Posterior vena cava (tissue), 2 donors: Measurements from ENCODE around the gene ZNF556. TPM values are rescaled to one million over a fixed set of nuclear protein-coding genes. Genes with fewer than 3 reads are reported as not detected.
"Not testable (repeated sequence)": the region's sequence is repeated elsewhere in the genome, so short reads cannot be mapped to it uniquely, and the experiment has no call there.

Experiments used
- DNase-seq: peaks from one replicate; pipeline ENCODE4 v3.0.0-alpha.2; 2020; ENCODE audit warnings: low spot score
- intact Hi-C, 2 donors: fragments of 100-400 bp; cut with DNase I; formaldehyde crosslinking; loops; one replicate each; pipeline versions ENCODE4 v1.14.1 to v1.14.2; 2022 to 2023
- total RNA-seq, 2 donors: library from RNA; stranded (reverse); fragmentation: NEBNext Ultra II Directional; extraction: Animal tissue kit (Norgen Biotek cat#: 25700); gene quantifications; one replicate each; pipeline ENCODE4 v1.2.1, GENCODE V29; 2021
- donor health status: DM: yes; HTN: yes; CAD: no.
- donor health status: DM: yes; HTN: yes; CAD: no.

The ZNF556 gene
- total RNA-seq, 2 donors from 2014 or later: 0.14 TPM; not detected in 1

DNA sequence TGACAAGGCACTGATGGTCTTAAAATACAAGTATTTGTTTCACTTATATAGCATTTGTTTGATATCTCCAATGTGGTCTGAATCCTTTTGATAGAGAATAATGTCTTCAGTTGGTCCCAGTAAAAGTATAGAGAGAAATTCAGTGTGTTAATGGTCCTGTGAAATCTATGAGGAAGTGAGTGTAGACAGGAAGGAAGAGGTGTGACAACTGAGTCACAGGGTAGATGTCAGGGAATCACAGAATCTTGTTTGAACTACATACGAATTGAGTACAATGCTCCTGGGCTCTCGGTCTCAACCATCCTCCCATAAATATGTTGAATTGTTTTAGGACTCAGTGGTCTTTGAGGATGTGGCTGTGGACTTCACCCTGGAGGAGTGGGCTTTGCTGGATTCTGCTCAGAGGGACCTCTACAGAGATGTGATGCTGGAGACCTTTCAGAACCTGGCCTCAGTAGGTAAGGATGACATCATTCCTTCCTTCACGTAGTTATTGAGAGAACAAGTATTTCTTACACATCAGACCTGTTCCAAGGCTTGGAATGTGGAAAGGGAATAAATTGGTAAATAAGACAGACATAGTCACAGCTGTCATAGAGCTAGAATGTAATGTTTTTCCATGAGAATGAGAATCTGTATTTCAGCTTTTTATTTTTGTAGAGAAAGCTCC, 16.7 kb upstream of the ZNF556 start:
- intact Hi-C loops: loop anchor here in 1 of 2 donors (10.0 kb wide), 1 partner anchor 84 kb away; no protein-coding TSS in a partner anchor
- no peak for DNase-seq

DNA sequence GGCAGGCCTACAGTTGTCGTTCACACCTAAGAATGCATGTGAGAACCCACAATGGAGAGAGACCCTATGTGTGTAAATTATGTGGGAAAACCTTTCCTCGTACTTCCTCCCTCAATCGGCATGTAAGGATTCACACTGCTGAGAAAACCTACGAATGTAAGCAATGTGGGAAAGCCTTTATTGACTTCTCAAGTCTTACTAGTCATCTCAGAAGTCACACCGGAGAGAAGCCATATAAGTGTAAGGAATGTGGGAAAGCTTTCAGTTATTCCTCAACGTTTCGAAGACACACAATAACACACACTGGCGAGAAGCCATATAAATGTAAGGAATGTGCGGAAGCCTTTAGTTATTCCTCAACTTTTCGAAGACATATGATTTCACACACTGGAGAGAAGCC, 14.5 kb upstream of the ZNF556 start:
- intact Hi-C loops: loop anchor here in 1 of 2 donors (10.0 kb wide), 1 partner anchor 82 kb away; no protein-coding TSS in a partner anchor
- DNase-seq: no peak

DNA sequence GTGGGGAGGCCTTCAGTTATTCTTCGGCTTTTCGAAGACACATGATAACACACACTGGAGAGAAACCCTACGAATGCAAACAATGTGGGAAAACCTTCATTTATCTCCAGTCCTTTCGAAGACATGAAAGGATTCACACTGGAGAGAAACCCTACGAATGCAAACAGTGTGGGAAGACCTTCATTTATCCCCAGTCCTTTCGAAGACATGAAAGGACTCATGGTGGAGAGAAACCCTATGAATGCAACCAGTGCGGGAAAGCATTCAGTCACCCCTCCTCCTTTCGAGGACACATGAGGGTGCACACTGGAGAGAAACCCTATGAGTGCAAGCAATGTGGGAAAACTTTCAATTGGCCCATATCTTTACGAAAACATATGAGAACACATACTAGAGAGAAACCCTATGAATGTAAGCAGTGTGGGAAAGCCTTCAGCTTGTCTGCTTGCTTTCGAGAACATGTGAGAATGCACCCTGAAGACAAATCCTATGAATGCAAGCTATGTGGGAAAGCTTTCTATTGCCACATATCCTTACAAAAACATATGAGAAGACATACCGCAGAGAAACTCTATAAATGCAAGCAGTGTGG, 14.0 kb upstream of the ZNF556 start:
- intact Hi-C loops: loop anchor here in 1 of 2 donors (10.0 kb wide), 1 partner anchor 82 kb away; no protein-coding TSS in a partner anchor
- no peak for DNase-seq

DNA sequence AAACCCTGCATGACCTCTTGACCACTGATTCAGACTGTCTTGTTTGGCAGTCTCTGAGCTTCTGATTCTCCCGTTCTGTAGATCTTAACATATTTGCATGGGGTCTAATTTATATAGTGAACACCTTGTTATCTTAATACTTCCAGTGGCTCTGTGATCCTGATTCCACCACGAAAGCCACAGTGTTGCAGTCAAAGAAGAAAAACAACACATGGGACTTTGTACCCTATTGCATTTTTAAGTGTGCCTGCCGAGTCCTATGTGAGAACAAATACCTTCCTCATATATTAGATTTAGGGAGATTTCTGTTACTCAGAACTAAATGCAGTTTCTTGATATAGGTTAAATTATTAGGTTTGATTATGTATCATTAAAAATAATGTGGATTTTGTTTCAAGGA, 12.3 kb upstream of the ZNF556 start:
- DNase-seq: no peak
- intact Hi-C loops: loop anchor here in 1 of 2 donors (10.0 kb wide), 1 partner anchor 80 kb away; no protein-coding TSS in a partner anchor

DNA sequence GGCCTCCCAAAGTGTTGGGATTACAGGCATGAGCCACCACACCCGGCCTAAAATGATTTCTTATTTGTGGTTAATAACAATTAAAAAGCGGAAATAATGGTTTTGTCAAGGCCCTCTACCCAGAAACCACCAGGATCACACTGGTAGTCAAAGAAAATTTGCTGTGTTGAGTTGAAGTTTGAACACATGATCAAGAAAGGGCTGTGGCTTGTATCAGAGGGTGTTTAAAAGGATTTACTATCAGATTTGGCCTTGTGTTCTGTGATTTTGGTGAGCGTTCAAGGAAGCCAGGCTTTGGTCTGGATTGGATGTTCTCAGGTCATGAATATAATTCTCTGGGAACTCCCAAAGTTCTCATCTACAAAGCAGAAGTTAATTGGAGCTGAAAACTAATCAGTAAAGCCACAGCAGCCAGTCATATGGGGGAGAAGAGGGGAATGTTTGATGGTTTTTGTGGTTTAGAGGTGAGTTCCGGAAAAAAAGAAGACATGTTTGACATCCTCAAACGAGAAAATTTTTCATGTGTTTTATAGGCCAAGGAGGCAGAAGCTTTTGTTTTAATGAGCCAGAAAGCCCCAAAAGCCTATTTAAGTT, 10.6 kb upstream of the ZNF556 start:
- no peak for DNase-seq
- intact Hi-C loops: loop anchor here in 1 of 2 donors (1.0 to 10.0 kb wide), 2 partner anchors 37 to 78 kb away; partner anchors contain the start of gene ZNF554

DNA sequence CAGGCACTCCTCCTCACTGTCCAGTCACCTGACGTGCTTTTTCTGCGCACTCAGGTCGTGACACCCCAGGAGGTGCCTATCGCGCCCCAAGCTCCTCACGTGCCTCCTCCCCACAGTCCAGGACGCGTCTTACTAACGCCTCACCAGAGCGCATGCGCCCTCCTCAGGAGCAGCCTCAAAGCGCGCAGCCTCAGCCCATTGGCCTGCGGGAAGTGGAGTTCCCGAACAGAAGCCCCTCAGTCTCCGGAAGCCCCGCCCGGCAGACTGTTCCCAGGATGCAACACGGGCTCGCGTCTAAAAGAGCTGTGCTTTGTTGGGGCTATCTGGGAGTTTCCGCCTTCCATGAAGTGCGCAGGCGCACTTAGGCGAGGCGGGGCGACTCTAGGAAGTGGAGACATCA, 8.3 kb upstream of the ZNF556 start:
- intact Hi-C loops: loop anchor here in 1 of 2 donors (10.0 kb wide), 1 partner anchor 76 kb away; no protein-coding TSS in a partner anchor
- DNase-seq: no peak

DNA sequence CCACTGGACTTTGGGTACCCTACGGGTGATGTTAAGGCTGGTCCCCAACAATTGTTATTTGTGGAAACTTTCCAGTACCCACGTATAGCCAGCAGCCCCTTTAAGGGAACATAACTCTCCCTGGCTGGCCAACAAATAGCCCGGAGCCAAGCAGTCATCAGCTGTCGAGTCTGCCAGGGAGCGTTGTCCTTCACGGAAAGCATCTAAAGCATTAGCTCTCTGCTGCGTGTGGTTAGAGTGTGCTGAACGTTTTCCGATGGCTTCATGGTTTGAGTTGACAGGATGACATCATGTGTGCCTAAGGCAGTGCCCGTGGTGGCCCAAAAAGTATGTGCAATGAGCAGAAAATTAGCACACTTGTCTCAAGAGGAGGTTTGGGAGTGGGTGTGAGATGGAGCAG, 3.3 kb upstream of the ZNF556 start:
- intact Hi-C loops: no loop called here
- no peak for DNase-seq

DNA sequence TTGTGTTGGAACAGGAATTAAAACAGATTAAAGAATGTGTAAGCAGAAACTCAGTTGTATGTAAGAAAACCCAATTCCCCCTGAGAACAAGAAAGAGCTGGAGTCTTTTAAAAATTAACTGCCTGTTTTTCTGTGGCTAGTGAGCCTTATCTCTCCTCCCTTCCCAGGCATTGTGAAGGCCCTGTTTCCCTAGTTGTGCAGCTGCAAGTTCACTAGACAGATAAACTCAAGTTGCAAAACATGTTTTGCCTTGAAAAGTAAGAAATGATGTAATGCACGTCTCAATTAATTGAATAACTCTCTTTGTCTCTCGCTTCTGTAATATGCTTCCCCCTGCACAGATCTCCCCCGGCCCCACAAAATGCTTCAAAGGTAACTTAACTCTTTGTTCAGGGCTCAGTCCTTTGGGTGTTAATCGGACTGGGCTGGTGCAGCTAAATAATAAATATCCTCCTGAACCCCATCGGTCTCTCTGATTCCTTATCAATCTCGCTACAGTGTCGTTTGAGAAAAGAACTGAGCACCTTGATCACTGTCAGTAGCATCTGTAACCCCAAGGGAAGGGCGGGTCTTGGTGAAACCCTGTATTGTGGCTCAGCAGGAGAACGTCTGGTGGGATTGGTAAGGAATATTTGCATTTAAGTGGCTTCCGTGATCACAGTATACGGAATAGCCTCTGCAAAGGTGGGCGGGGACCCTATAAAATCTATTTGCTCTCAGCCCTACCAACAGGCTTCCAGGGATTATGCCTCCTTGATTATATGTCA, 1.6 kb upstream of the ZNF556 start:
- intact Hi-C loops: no loop called here
- no peak for DNase-seq

DNA sequence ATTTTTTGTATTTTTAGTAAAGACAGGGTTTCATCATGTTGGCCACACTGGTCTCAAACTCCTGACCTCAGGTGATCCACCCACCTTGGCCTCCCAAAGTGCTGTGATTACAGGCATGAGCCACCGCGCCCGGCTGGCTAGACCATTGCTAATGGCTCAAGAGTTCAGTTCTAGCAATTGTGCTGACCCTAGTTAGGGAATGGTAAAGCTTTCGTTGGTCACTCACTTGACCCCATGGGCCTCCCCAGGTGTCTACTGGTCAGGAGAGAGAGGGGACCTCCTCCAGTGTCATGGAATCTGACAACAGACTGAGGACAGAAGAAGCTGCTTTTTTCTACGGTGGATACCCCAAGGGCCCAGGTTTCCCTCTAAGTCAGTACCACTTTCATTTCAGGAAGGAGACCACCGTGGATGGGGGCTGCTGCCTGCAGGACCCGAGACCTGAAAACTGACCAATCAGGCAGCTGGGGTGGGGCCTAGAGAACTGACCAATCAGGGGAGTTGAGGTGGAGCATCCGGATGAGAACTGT, 575 bp upstream of the ZNF556 start:
- intact Hi-C loops: no loop called here
- DNase-seq: no peak

DNA sequence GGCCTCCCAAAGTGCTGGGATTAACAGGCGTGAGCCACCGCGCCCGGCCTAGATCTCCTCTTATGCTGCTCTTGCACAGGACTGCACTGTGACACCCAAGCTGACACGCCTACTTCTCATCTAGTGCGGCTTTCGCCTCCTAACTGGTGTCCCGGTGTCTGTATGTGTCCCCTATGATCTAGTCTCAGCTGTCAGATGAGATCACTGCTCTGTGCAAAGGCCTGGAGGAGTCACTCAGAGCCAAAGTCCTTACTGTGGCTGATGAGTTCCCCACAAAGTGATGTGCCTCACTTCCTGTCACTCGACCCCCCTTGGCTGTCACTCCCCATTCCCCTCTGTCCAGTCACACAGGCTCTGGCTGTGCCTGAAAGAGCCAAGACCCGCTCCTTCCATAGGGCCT, 2.5 kb downstream of the ZNF556 start:
- intact Hi-C loops: loop anchor here in 1 of 2 donors (2.0 kb wide), 1 partner anchor 423 kb away; no protein-coding TSS in a partner anchor
- no peak for DNase-seq

DNA sequence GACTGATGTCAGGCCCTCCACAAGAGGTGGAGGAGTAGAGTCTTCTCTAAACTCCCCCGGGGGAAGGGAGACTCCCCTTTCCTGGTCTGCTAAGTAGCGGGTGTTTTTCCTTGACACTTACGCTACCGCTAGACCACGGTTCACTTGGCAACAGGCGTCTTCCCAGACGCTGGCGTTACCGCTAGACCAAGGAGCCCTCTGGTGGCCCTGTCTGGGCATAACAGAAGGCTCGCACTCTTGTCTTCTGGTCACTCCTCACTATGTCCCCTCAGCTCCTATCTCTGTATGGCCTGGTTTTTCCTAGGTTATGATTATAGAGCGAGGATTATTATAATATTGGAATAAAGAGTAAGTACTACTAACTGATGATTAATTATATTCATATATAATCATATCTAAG, 5.0 kb downstream of the ZNF556 start:
- DNase-seq, intact Hi-C loops: not testable (repeated sequence)

DNA sequence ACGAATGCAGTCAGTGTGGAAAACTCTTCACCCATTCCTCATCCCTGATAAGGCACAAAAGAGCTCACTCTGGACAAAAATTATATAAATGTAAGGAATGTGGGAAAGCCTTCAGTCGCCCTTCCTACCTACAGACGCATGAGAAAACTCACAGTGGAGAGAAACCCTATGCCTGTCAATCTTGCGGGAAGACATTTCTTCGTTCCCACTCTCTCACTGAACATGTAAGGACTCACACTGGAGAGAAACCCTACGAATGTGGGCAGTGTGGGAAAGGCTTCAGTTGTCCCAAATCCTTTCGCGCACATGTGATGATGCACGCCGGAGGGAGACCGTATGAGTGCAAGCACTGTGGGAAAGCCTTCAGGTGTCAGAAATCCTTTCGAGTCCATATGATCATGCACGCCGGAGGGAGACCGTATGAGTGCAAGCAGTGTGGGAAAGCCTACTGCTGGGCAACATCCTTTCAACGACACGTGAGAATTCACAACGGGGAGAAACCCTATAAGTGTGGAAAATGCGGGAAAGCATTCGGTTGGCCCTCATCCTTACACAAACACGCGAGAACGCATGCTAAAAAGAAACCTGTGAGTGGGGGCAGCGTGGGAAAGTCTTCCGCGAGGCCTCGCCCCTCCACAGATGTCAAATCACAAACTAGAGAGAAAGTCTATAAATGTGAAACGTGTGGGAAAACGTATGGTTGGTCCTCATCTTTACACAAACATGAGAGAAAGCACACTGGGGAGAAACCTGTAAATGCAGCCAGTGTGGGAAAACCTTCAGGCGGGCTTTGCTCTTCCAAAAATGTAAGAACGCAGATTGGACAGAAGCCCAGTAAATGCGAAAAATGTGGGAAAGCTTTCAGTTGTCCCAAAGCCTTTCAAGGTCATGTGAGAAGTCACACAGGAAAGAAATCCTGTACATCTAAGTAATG, 10.5 kb downstream of the ZNF556 start:
- no peak for DNase-seq
- intact Hi-C loops: no loop called here

DNA sequence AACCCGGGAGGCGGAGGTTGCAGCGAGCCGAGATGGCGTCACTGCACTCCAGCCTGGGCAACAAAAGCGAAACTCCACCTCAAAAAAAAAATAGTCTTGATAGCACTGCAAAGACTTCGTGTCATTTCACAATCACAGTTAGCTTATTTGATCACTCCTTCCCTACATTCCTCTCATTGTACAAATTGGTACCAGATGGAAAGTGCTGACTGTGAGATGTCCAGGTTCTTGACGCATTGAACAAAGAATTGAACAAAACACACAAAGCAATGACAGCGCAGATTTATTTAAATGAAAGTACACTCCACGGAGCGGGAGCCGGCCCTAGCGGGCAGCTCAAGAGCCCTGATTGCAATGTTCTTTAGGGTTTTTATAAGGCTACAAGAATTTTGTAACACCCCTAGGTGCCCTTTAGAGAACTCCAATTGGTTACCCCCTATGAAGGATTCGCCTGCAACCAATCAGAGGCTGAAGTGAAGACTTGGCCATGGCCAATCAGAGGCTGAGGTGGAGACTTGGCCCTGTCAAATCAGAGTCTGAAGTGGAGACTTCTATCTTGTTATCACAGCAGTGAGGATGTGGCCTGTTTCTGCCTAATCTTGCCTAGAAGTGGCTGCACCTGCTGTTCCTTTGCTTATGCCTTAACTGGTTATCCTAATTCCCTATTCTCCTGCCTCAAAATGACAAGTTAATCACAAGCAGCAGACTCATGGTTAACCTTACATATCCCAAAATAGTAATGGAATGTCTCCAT, 16.7 kb downstream of the ZNF556 start:
- intact Hi-C loops: no loop called here
- DNase-seq: no peak

DNA sequence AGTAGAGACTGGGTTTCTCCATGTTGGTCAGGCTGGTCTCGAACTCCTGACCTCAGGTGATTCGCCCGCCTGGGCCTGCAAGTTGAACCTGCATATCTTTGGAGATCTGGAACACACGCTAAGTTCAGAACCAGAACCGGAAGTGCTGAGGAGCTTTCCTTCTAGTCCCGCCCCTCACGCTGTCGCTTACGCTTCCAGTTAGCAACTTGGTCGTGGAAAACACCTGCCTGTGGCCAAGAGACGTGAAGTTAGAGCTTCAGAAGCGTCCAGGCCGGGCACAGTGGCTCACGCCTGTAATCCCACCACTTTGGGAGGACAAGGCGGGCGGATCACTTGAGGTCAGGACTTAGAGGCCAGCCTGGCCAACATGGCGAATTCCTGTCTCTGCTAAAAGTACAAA, 18.6 kb downstream of the ZNF556 start:
- intact Hi-C loops: no loop called here
- DNase-seq: no peak

DNA sequence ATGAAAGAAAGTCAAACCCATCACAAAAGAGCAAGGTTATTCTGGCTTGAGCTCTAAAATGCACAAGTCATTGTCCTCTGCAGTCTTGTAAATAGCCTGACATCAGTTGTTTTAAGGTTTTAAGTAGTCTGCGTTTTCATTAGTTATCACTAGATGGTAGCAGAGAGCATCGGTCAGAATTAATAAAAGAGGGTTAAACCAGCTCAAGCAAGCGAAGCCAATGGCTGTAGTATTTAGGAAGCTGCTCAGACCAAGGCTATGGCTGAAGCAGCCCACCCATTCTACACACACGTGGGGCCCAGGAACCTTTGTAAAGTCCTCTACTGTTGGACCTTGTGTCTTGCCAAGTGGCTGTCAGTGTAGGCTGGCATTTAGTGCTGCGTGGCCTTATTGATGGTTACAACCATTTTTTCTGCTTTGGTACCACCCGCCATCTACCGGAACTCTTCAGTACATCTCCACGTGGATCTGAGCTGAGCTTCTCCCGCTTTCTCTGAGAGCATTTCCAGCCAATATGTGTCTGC, 20.3 kb downstream of the ZNF556 start:
- DNase-seq: no peak
- intact Hi-C loops: no loop called here

DNA sequence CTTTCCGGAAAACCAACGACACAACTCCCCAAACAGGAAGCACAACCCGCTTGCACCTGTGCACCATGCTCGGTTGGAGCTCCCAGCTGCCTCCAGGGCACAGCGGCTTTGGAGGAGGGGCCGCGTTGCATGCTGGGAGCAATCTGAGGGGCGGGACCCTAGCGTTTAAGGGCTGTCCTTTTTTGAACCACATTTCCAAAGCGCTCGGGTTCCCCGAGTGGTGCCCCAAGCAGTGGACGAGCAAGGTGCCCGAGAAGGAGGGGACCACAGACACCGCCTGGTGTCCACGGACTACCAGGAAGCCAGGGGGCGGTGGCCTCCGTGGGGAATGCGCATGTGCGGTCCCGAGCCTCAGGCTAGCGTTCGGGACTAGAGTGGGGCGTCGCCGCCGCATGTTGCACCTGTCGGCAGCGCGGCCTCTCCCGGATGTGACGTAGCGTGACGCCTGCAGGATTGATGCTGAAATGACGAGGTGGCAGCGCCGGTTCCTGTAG, 21.6 kb downstream of the ZNF556 start:
- no peak for DNase-seq
- intact Hi-C loops: no loop called here

DNA sequence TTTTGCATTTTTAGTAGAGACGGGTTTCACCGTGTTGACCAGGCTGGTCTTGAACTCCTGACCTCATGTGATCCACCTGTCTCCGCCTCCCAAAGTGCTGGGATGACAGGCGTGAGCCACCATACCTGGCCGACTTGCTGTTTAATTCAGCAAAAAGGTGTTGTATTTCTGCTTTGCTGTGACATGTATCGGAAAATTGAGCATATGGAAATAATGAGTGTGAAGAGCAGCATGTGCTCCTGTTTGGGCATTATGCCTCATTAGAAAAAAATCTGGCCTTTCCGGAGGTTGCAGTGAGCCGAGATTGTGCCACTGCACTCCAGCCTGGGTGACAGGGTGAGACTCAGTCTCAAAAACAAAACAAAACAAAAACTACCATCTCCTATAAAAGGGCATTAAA, 23.4 kb downstream of the ZNF556 start:
- DNase-seq, intact Hi-C loops: not testable (repeated sequence)
